Measurements from ENCODE around the gene CEACAM5. TPM values are rescaled to one million over a fixed set of nuclear protein-coding genes. Genes with fewer than 3 reads are reported as not detected.

The CEACAM5 gene
- not detected for polyA plus RNA-seq (2013, experiment 1 of 4)
- polyA plus RNA-seq (2013, experiment 2 of 4), result not detected
- not detected for polyA plus RNA-seq (2013, experiment 3 of 4)
- polyA plus RNA-seq (2013, experiment 4 of 4), result not detected

GRCh38 chr19:41708481-41708880, at the start of gene CEACAM5:
Gene CEACAM5, plus strand, starts transcription at chr19:41708626. Its CDS starts 106 bp downstream, at chr19:41708732.
- no peaks in the 10 kb centered on the region for H3K36me3 ChIP-seq (ENCODE audit: control insufficient read depth, insufficient read depth, low read length)
- no peak within 1 kb of the TSS for H3K4me3 ChIP-seq (ENCODE audit: insufficient read depth, low read depth, low read length)
- H3K9me3 ChIP-seq (ENCODE audit: control insufficient read depth, low read length), result no peaks in the 10 kb centered on the region
- H3K27me3 ChIP-seq (ENCODE audit: control insufficient read depth, insufficient read depth, low read length, poor library complexity, severe bottlenecking), result peaks cover 3% of the 10 kb centered on the region
- 38 to 40% methylated on average over 4 of the region's 4 CpGs for WGBS, 2 experiments
- H3K4me1 ChIP-seq (ENCODE audit: control insufficient read depth, insufficient read depth, low read length), result no peaks in the 10 kb centered on the region
- no peak within 1 kb of the TSS for H3K27ac ChIP-seq (ENCODE audit: insufficient read depth, low read depth, low read length, poor library complexity, severe bottlenecking)

GRCh38 chr19:41666075-41666474, 42.4 kb upstream of the CEACAM5 start:
- 64 to 71% methylated on average over 2 of the region's 2 CpGs for WGBS, 2 experiments
- Histone ChIP-seq H3K36me3 (ENCODE audit: control insufficient read depth, insufficient read depth, low read length) (no peaks in the 10 kb centered on the region), H3K9me3 (ENCODE audit: control insufficient read depth, low read length) (peaks cover 3% of the 10 kb centered on the region), H3K27me3 (ENCODE audit: control insufficient read depth, insufficient read depth, low read length, poor library complexity, severe bottlenecking) (no peaks in the 10 kb centered on the region), H3K4me3 (ENCODE audit: insufficient read depth, low read depth, low read length) (no peak overlapping the region), H3K27ac (ENCODE audit: insufficient read depth, low read depth, low read length, poor library complexity, severe bottlenecking) (no peak overlapping the region), H3K4me1 (ENCODE audit: control insufficient read depth, insufficient read depth, low read length) (no peaks in the 10 kb centered on the region)

- Histone ChIP-seq H3K27ac (ENCODE audit: insufficient read depth, low read depth, low read length, poor library complexity, severe bottlenecking) (no peak overlapping the region), H3K4me1 (ENCODE audit: control insufficient read depth, insufficient read depth, low read length) (no peaks in the 10 kb centered on the region), H3K9me3 (ENCODE audit: control insufficient read depth, low read length) (peaks cover 3% of the 10 kb centered on the region), H3K36me3 (ENCODE audit: control insufficient read depth, insufficient read depth, low read length) (no peaks in the 10 kb centered on the region), H3K27me3 (ENCODE audit: control insufficient read depth, insufficient read depth, low read length, poor library complexity, severe bottlenecking) (no peaks in the 10 kb centered on the region), H3K4me3 (ENCODE audit: insufficient read depth, low read depth, low read length) (no peak overlapping the region)
- WGBS, 2 experiments, result 79 to 82% methylated on average over 1 of the region's 1 CpG
These were observed 40.1 kb upstream of the CEACAM5 start for GRCh38 chr19:41668315-41668714.

- H3K4me1 ChIP-seq (ENCODE audit: control insufficient read depth, insufficient read depth, low read length), result no peaks in the 10 kb centered on the region
- no peak overlapping the region for H3K4me3 ChIP-seq (ENCODE audit: insufficient read depth, low read depth, low read length)
- H3K27ac ChIP-seq (ENCODE audit: insufficient read depth, low read depth, low read length, poor library complexity, severe bottlenecking), result no peak overlapping the region
- no peaks in the 10 kb centered on the region for H3K9me3 ChIP-seq (ENCODE audit: control insufficient read depth, low read length)
- H3K27me3 ChIP-seq (ENCODE audit: control insufficient read depth, insufficient read depth, low read length, poor library complexity, severe bottlenecking), result no peaks in the 10 kb centered on the region
- no peaks in the 10 kb centered on the region for H3K36me3 ChIP-seq (ENCODE audit: control insufficient read depth, insufficient read depth, low read length)
These were observed 37.7 kb upstream of the CEACAM5 start for GRCh38 chr19:41670755-41671154.

GRCh38 chr19:41671486-41671885, 36.9 kb upstream of the CEACAM5 start:
- Histone ChIP-seq H3K27ac (ENCODE audit: insufficient read depth, low read depth, low read length, poor library complexity, severe bottlenecking) (no peak overlapping the region), H3K27me3 (ENCODE audit: control insufficient read depth, insufficient read depth, low read length, poor library complexity, severe bottlenecking) (no peaks in the 10 kb centered on the region), H3K4me3 (ENCODE audit: insufficient read depth, low read depth, low read length) (no peak overlapping the region), H3K4me1 (ENCODE audit: control insufficient read depth, insufficient read depth, low read length) (no peaks in the 10 kb centered on the region), H3K9me3 (ENCODE audit: control insufficient read depth, low read length) (no peaks in the 10 kb centered on the region), H3K36me3 (ENCODE audit: control insufficient read depth, insufficient read depth, low read length) (no peaks in the 10 kb centered on the region)
- 76 to 80% methylated on average over 5 of the region's 5 CpGs for WGBS, 2 experiments

- Histone ChIP-seq H3K36me3 (ENCODE audit: control insufficient read depth, insufficient read depth, low read length) (no peaks in the 10 kb centered on the region), H3K27me3 (ENCODE audit: control insufficient read depth, insufficient read depth, low read length, poor library complexity, severe bottlenecking) (no peaks in the 10 kb centered on the region), H3K4me1 (ENCODE audit: control insufficient read depth, insufficient read depth, low read length) (no peaks in the 10 kb centered on the region), H3K9me3 (ENCODE audit: control insufficient read depth, low read length) (no peaks in the 10 kb centered on the region), H3K27ac (ENCODE audit: insufficient read depth, low read depth, low read length, poor library complexity, severe bottlenecking) (no peak overlapping the region), H3K4me3 (ENCODE audit: insufficient read depth, low read depth, low read length) (no peak overlapping the region)
- WGBS, 2 experiments, result 61 to 63% methylated on average over 6 of the region's 6 CpGs
These were observed 26.0 kb upstream of the CEACAM5 start for GRCh38 chr19:41682437-41682836.

- H3K27ac ChIP-seq (ENCODE audit: insufficient read depth, low read depth, low read length, poor library complexity, severe bottlenecking), result no peak overlapping the region
- no peaks in the 10 kb centered on the region for H3K36me3 ChIP-seq (ENCODE audit: control insufficient read depth, insufficient read depth, low read length)
- H3K9me3 ChIP-seq (ENCODE audit: control insufficient read depth, low read length), result no peaks in the 10 kb centered on the region
- peaks cover 5% of the 10 kb centered on the region for H3K27me3 ChIP-seq (ENCODE audit: control insufficient read depth, insufficient read depth, low read length, poor library complexity, severe bottlenecking)
- H3K4me3 ChIP-seq (ENCODE audit: insufficient read depth, low read depth, low read length), result no peak overlapping the region
- no peaks in the 10 kb centered on the region for H3K4me1 ChIP-seq (ENCODE audit: control insufficient read depth, insufficient read depth, low read length)
- WGBS, 2 experiments, result 85 to 89% methylated on average over 3 of the region's 3 CpGs
These were observed 21.0 kb upstream of the CEACAM5 start for GRCh38 chr19:41687419-41687818.

GRCh38 chr19:41688098-41688497, 20.3 kb upstream of the CEACAM5 start, which contains the start of gene CEACAM7:
Gene CEACAM7, minus strand, starts transcription at chr19:41688270. Its CDS starts 105 bp downstream, at chr19:41688165.
- 37 to 51% methylated on average over 1 of the region's 1 CpG for WGBS, 2 experiments
- Histone ChIP-seq H3K27me3 (ENCODE audit: control insufficient read depth, insufficient read depth, low read length, poor library complexity, severe bottlenecking) (peaks cover 5% of the 10 kb centered on the region), H3K4me1 (ENCODE audit: control insufficient read depth, insufficient read depth, low read length) (no peaks in the 10 kb centered on the region)

GRCh38 chr19:41688687-41689086, 19.7 kb upstream of the CEACAM5 start:
- H3K27ac ChIP-seq (ENCODE audit: insufficient read depth, low read depth, low read length, poor library complexity, severe bottlenecking), result no peak overlapping the region
- no peaks in the 10 kb centered on the region for H3K36me3 ChIP-seq (ENCODE audit: control insufficient read depth, insufficient read depth, low read length)
- no peaks in the 10 kb centered on the region for H3K4me1 ChIP-seq (ENCODE audit: control insufficient read depth, insufficient read depth, low read length)
- H3K27me3 ChIP-seq (ENCODE audit: control insufficient read depth, insufficient read depth, low read length, poor library complexity, severe bottlenecking), result peaks cover 5% of the 10 kb centered on the region
- no peaks in the 10 kb centered on the region for H3K9me3 ChIP-seq (ENCODE audit: control insufficient read depth, low read length)
- no peak overlapping the region for H3K4me3 ChIP-seq (ENCODE audit: insufficient read depth, low read depth, low read length)
- WGBS, 2 experiments, result 77 to 78% methylated on average over 4 of the region's 4 CpGs

More at GRCh38 chr19:41688098-41688497, 20.3 kb upstream of the CEACAM5 start, which contains the start of gene CEACAM7:
- Histone ChIP-seq H3K9me3 (ENCODE audit: control insufficient read depth, low read length) (no peaks in the 10 kb centered on the region), H3K36me3 (ENCODE audit: control insufficient read depth, insufficient read depth, low read length) (no peaks in the 10 kb centered on the region), H3K4me3 (ENCODE audit: insufficient read depth, low read depth, low read length) (no peak within 1 kb of the TSS), H3K27ac (ENCODE audit: insufficient read depth, low read depth, low read length, poor library complexity, severe bottlenecking) (no peak within 1 kb of the TSS)

GRCh38 chr19:41689993-41690800, 18.2 kb upstream of the CEACAM5 start:
- H3K4me3 ChIP-seq (ENCODE audit: insufficient read depth, low read depth, low read length), result no peak overlapping the region
- 75 to 78% methylated on average over 4 of the region's 4 CpGs for WGBS, 2 experiments

More at GRCh38 chr19:41689993-41690800, 18.2 kb upstream of the CEACAM5 start:
- no peak overlapping the region for H3K27ac ChIP-seq (ENCODE audit: insufficient read depth, low read depth, low read length, poor library complexity, severe bottlenecking)
- no peaks in the 10 kb centered on the region for H3K9me3 ChIP-seq (ENCODE audit: control insufficient read depth, low read length)
- no peaks in the 10 kb centered on the region for H3K4me1 ChIP-seq (ENCODE audit: control insufficient read depth, insufficient read depth, low read length)
- H3K27me3 ChIP-seq (ENCODE audit: control insufficient read depth, insufficient read depth, low read length, poor library complexity, severe bottlenecking), result peaks cover 5% of the 10 kb centered on the region
- no peaks in the 10 kb centered on the region for H3K36me3 ChIP-seq (ENCODE audit: control insufficient read depth, insufficient read depth, low read length)
